Tongue (tissue), 2 donors: Measurements from ENCODE around the gene LEPR. TPM values are rescaled to one million over a fixed set of nuclear protein-coding genes. Genes with fewer than 3 reads are reported as not detected.
"Not testable (repeated sequence)": the region's sequence is repeated elsewhere in the genome, so short reads cannot be mapped to it uniquely, and the experiment has no call there.

Source experiments
- DNase-seq: peaks from one replicate; pipeline ENCODE4 v3.0.0-alpha.2; 2015
- total RNA-seq: library from RNA; depleted of rRNA; stranded (reverse); fragments of >200 nt; gene quantifications from one replicate; pipeline ENCODE4 v1.2.3, GENCODE V29; 2014

Gene LEPR
- total RNA-seq, 1 donor from 2014 or later = 19.6 TPM

GRCh38 chr1:65435987-65436386, 15.5 kb downstream of the LEPR start:
- DNase-seq = peak; percentile 64

- no peak for DNase-seq
Measured at GRCh38 chr1:65437616-65438015, 17.1 kb downstream of the LEPR start.

GRCh38 chr1:65440322-65440900, 19.9 kb downstream of the LEPR start:
- no peak for DNase-seq

- DNase-seq = no peak
Measured at GRCh38 chr1:65440915-65441314, 20.4 kb downstream of the LEPR start.

GRCh38 chr1:65441464-65441863, 21.0 kb downstream of the LEPR start:
- DNase-seq = no peak

- DNase-seq = no peak
Measured at GRCh38 chr1:65442442-65442841, 22.0 kb downstream of the LEPR start.

GRCh38 chr1:65443647-65444046, 23.2 kb downstream of the LEPR start:
- no peak for DNase-seq

GRCh38 chr1:65444128-65444640, 23.7 kb downstream of the LEPR start:
- no peak for DNase-seq

GRCh38 chr1:65445837-65446236, 25.4 kb downstream of the LEPR start:
- DNase-seq = no peak

- no peak for DNase-seq
Measured at GRCh38 chr1:65449214-65449823, 28.9 kb downstream of the LEPR start.

GRCh38 chr1:65455678-65456077, 35.2 kb downstream of the LEPR start:
- DNase-seq = not testable (repeated sequence)

GRCh38 chr1:65456481-65456880, 36.0 kb downstream of the LEPR start:
- no peak for DNase-seq

- DNase-seq = no peak
Measured at GRCh38 chr1:65457868-65458267, 37.4 kb downstream of the LEPR start.

- no peak for DNase-seq
Measured at GRCh38 chr1:65458730-65459396, 38.4 kb downstream of the LEPR start.

- DNase-seq = no peak
Measured at GRCh38 chr1:65459397-65459768, 38.9 kb downstream of the LEPR start.

- DNase-seq = not testable (repeated sequence)
Measured at GRCh38 chr1:65465837-65466236, 45.4 kb downstream of the LEPR start.

GRCh38 chr1:65467536-65467935, 47.1 kb downstream of the LEPR start:
- DNase-seq = peak; percentile 19

GRCh38 chr1:65469126-65469888, 48.8 kb downstream of the LEPR start:
- no peak for DNase-seq

- DNase-seq = peak; percentile 49
Measured at GRCh38 chr1:65469889-65470340, 49.4 kb downstream of the LEPR start.
